GM18499 (cell line): ENCODE data around the gene VPS36.
"Not testable (repeated sequence)": the region's sequence is repeated elsewhere in the genome, so short reads cannot be mapped to it uniquely, and the experiment has no call there.

Source experiments
- ATAC-seq: cut with Tn5 transposase; IDR thresholded peaks from one replicate; pipeline ENCODE4 v1.9.1; 2021; ENCODE audit warnings: moderate number of reproducible peaks; ENCODE audit not compliant: insufficient read depth, unreplicated experiment

The VPS36 gene

GRCh38 chr13:52447354-52447753 lies 3.1 kb downstream of the VPS36 start:
- ATAC-seq: no peak

- no peak for ATAC-seq
Observed at GRCh38 chr13:52446265-52446664, 4.2 kb downstream of the VPS36 start.

- ATAC-seq: no peak
Observed at GRCh38 chr13:52432456-52432855, 18.0 kb downstream of the VPS36 start.

GRCh38 chr13:52428295-52428694 lies 22.1 kb downstream of the VPS36 start:
- no peak for ATAC-seq

- ATAC-seq: no peak
Observed at GRCh38 chr13:52421216-52421615, 29.2 kb downstream of the VPS36 start.

- no peak for ATAC-seq
Observed at GRCh38 chr13:52419080-52419479, 31.4 kb downstream of the VPS36 start.

- ATAC-seq: no peak
Observed at GRCh38 chr13:52414963-52415362, 35.5 kb downstream of the VPS36 start.

- no peak for ATAC-seq
Observed at GRCh38 chr13:52414051-52414450, 36.4 kb downstream of the VPS36 start.

- ATAC-seq: no peak
Observed at GRCh38 chr13:52412128-52412527, 38.3 kb downstream of the VPS36 start.

- peak; percentile 56 for ATAC-seq
Observed at GRCh38 chr13:52411629-52412028, 38.8 kb downstream of the VPS36 start.

GRCh38 chr13:52408071-52408658 lies 42.3 kb downstream of the VPS36 start:
- ATAC-seq: not testable (repeated sequence)

GRCh38 chr13:52407436-52407835 lies 43.0 kb downstream of the VPS36 start:
- not testable (repeated sequence) for ATAC-seq

GRCh38 chr13:52406629-52407028 lies 43.8 kb downstream of the VPS36 start:
- ATAC-seq: no peak

GRCh38 chr13:52405767-52406494 lies 44.5 kb downstream of the VPS36 start, which contains the start of gene THSD1:
Gene THSD1, minus strand, starts transcription at chr13:52406172. Its CDS starts 3,572 bp downstream, at chr13:52402600.
- ATAC-seq: no peak

GRCh38 chr13:52405369-52405766 lies 45.1 kb downstream of the VPS36 start:
- no peak for ATAC-seq

- no peak for ATAC-seq
Observed at GRCh38 chr13:52399708-52400107, 50.7 kb downstream of the VPS36 start.

GRCh38 chr13:52399046-52399445 lies 51.4 kb downstream of the VPS36 start:
- ATAC-seq: no peak

GRCh38 chr13:52395704-52396103 lies 54.7 kb downstream of the VPS36 start:
- no peak for ATAC-seq

- no peak for ATAC-seq
Observed at GRCh38 chr13:52394586-52394985, 55.8 kb downstream of the VPS36 start.

- ATAC-seq: no peak
Observed at GRCh38 chr13:52393572-52394357, 56.7 kb downstream of the VPS36 start.

- ATAC-seq: no peak
Observed at GRCh38 chr13:52387721-52388120, 62.7 kb downstream of the VPS36 start.
